Neural crest cell (in vitro differentiated cells): ENCODE data around the gene ADGRF1. TPM values are rescaled to one million over a fixed set of nuclear protein-coding genes. Genes with fewer than 3 reads are reported as not detected.

Source experiments
- DNase-seq: peaks from one replicate; pipeline ENCODE4 v3.0.0; 2021; ENCODE audit warnings: low read depth, mixed read lengths, low spot score
- H3K27ac Mint-ChIP-seq: one replicate; pipeline ENCODE4 v1.8.0; 2021; ENCODE audit warnings: mild to moderate bottlenecking, mixed read lengths; ENCODE audit not compliant: unreplicated experiment
- H3K27me3 Mint-ChIP-seq: 2 replicates; pipeline ENCODE4 v1.8.0; 2021; ENCODE audit warnings: low read depth, mild to moderate bottlenecking, mixed read lengths
- H3K36me3 Mint-ChIP-seq: 2 replicates; pipeline ENCODE4 v1.8.0; 2021; ENCODE audit warnings: low read depth, mild to moderate bottlenecking, mixed read lengths
- H3K4me1 Mint-ChIP-seq: 2 replicates; pipeline ENCODE4 v1.8.0; 2021; ENCODE audit warnings: mixed read lengths
- H3K4me3 Mint-ChIP-seq: one replicate; pipeline ENCODE4 v1.8.0; 2021; ENCODE audit warnings: mild to moderate bottlenecking, mixed read lengths
- H3K9me3 Mint-ChIP-seq: 2 replicates; pipeline ENCODE4 v1.8.0; 2021; ENCODE audit warnings: mixed read lengths
- CTCF ChIP-seq: fragments of 200-600 bp; sonication (generic); conservative IDR thresholded peaks from 2 replicates; pipeline ENCODE4 v1.5.0; 2021; ENCODE audit warnings: antibody characterized with exemption, mild to moderate bottlenecking
- total RNA-seq: library from RNA; stranded (reverse); gene quantifications from 2 replicates; pipeline ENCODE4 v1.2.1, GENCODE V29; 2021

ADGRF1 gene
- total RNA-seq, 1 donor from 2014 or later, result 0.09 TPM

- no peak overlapping the region for H3K27ac Mint-ChIP-seq
- H3K36me3 Mint-ChIP-seq, result no peaks in the 10 kb centered on the region
- DNase-seq, result no peak
- peaks cover 17% of the 10 kb centered on the region for H3K4me1 Mint-ChIP-seq
- no peak for TF ChIP-seq CTCF
- no peak overlapping the region for H3K4me3 Mint-ChIP-seq
- no peaks in the 10 kb centered on the region for H3K27me3 Mint-ChIP-seq
- H3K9me3 Mint-ChIP-seq, result no peaks in the 10 kb centered on the region
Observed at GRCh38 chr6:47080083-47080596, 38.0 kb upstream of the ADGRF1 start.

DNA sequence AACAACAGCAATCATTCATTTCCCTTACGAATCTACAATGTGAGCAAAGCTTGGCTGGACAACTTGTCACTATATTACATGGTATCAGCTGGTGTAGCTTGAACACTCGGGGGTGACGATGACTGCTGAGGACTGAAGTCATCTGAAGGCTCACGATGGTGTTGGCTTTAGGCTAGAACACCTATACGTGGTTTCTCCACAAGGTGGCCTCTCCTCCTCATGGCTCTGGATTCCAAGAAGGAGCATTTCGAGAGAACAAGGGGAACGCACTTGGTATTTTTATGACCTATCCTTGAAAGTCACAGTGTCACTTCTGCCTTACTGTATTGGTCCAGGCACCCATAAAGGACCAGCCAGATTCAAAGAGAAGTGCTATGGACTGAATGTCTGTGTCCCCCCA lies 37.5 kb upstream of the ADGRF1 start:
- DNase-seq, result no peak
- peak; percentile 15 for TF ChIP-seq CTCF
- peaks cover 20% of the 10 kb centered on the region for H3K4me1 Mint-ChIP-seq
- no peaks in the 10 kb centered on the region for H3K36me3 Mint-ChIP-seq
- no peaks in the 10 kb centered on the region for H3K9me3 Mint-ChIP-seq
- H3K4me3 Mint-ChIP-seq, result no peak overlapping the region
- no peak overlapping the region for H3K27ac Mint-ChIP-seq
- no peaks in the 10 kb centered on the region for H3K27me3 Mint-ChIP-seq

- Mint-ChIP-seq H3K27ac (peak overlapping the region; percentile 54), H3K27me3 (no peaks in the 10 kb centered on the region), H3K9me3 (no peaks in the 10 kb centered on the region), H3K4me1 (peaks cover 20% of the 10 kb centered on the region), H3K4me3 (no peak overlapping the region), H3K36me3 (no peaks in the 10 kb centered on the region)
- TF ChIP-seq CTCF, result no peak
- no peak for DNase-seq
Observed at GRCh38 chr6:47078991-47079390, 36.9 kb upstream of the ADGRF1 start.

GRCh38 chr6:47076422-47077344 lies 34.6 kb upstream of the ADGRF1 start:
- TF ChIP-seq CTCF, result no peak
- H3K4me3 Mint-ChIP-seq, result no peak overlapping the region
- H3K27me3 Mint-ChIP-seq, result no peaks in the 10 kb centered on the region
- no peaks in the 10 kb centered on the region for H3K9me3 Mint-ChIP-seq
- no peak for DNase-seq
- no peak overlapping the region for H3K27ac Mint-ChIP-seq
- no peaks in the 10 kb centered on the region for H3K36me3 Mint-ChIP-seq
- H3K4me1 Mint-ChIP-seq, result peaks cover 20% of the 10 kb centered on the region

DNA sequence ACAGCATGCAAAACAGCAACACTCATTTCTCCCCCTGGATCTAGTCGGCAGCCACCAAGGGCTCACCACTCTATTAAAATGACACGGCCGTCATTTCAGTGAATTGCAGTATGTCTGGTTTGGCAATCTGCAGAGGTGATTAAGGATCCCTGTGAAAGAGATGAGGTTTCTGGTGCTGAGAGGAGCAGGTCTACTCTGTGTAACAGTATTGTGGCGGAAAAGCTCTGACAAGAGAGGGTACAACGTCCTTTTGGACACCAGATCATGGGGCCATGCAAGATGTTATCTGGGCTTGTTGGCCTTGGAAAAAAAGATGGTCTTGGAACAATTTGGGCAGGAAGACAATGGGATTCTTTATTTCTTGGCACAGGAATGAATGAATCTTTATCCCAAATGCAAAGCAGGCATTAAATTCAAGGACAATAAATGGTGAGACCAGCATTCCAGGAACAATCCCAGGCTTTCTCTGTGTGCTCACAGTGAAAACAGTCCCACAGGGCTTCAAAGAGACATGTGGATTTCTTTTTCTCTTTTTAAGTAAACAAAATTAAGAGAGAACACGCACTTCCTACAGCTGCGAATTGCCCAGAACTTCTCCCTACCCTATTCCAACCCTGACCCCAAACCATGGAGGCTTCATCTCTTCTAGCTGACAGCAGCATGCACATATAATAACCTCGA lies 33.7 kb upstream of the ADGRF1 start:
- no peak for TF ChIP-seq CTCF
- Mint-ChIP-seq H3K36me3 (no peaks in the 10 kb centered on the region), H3K27me3 (no peaks in the 10 kb centered on the region), H3K9me3 (no peaks in the 10 kb centered on the region), H3K4me1 (peaks cover 20% of the 10 kb centered on the region), H3K27ac (peak overlapping the region; percentile 9), H3K4me3 (no peak overlapping the region)
- no peak for DNase-seq
